Activated T-helper 17 cell treated with anti-CD3 and anti-CD28 coated beads, Interleukin-2, amount 50 U/mL, for 72 hours (primary cell): ENCODE measurements around the gene C1QTNF3. TPM values are rescaled to one million over a fixed set of nuclear protein-coding genes. Genes with fewer than 3 reads are reported as not detected.
A peak's percentile ranks its signal among the peaks of the same experiment; 100 is the strongest.
"Not testable (repeated sequence)": the region's sequence is repeated elsewhere in the genome, so short reads cannot be mapped to it uniquely, and the experiment has no call there.

ENCODE experiments used
- ATAC-seq: fragments of 150-1000 bp; cut with Tn5 transposase; replicated peaks from 2 replicates; pipeline ENCODE4 v1.10.0; 2021; ENCODE audit warnings: mild to moderate bottlenecking, moderate library complexity
- H3K27ac Mint-ChIP-seq: one replicate; pipeline ENCODE4 v1.8.0; 2022; ENCODE audit warnings: mixed read lengths
- H3K27me3 Mint-ChIP-seq: one replicate; pipeline ENCODE4 v1.8.0; 2022; ENCODE audit warnings: mixed read lengths
- H3K36me3 Mint-ChIP-seq: one replicate; pipeline ENCODE4 v1.8.0; 2022; ENCODE audit warnings: low read depth, mild to moderate bottlenecking, mixed read lengths
- H3K4me1 Mint-ChIP-seq: one replicate; pipeline ENCODE4 v1.8.0; 2022; ENCODE audit warnings: mixed read lengths
- H3K4me3 Mint-ChIP-seq: one replicate; pipeline ENCODE4 v1.8.0; 2022; ENCODE audit warnings: mild to moderate bottlenecking, mixed read lengths
- H3K9me3 Mint-ChIP-seq: one replicate; pipeline ENCODE4 v1.8.0; 2022; ENCODE audit warnings: mixed read lengths
- total RNA-seq, 2 donors: library from RNA; stranded (reverse); gene quantifications; one replicate each; pipeline ENCODE4 v1.2.3, GENCODE V29; 2022

Gene C1QTNF3
- total RNA-seq, 2 donors from 2014 or later, result 2.7 to 5.4 TPM

DNA sequence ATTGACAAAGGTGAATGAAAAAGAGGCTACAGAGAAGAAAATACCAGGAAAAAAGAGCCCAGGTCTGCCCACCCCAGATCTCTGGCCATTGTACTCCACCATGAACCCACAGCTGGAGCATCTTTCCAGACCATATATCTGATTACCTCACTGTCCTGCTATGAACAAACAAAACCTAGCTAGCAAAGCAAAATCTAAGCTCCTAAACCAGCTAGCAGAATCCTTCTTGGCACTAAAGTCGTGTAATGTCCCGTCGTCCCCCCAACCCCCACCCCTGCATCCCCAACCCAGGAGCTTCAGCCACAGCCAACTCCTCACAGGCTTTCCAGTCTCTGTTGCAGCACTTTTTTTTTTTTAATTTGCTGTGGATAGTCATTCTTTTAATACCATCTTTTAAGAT lies 2.5 kb downstream of the C1QTNF3 start:
- H3K9me3 Mint-ChIP-seq, result peaks cover 3% of the 10 kb centered on the region
- ATAC-seq, result no peak
- no peaks in the 10 kb centered on the region for H3K36me3 Mint-ChIP-seq
- H3K4me3 Mint-ChIP-seq, result no peak overlapping the region
- no peak overlapping the region for H3K27ac Mint-ChIP-seq
- H3K4me1 Mint-ChIP-seq, result peaks cover 4% of the 10 kb centered on the region
- H3K27me3 Mint-ChIP-seq, result no peaks in the 10 kb centered on the region

- peaks cover 3% of the 10 kb centered on the region for H3K9me3 Mint-ChIP-seq
- no peak overlapping the region for H3K4me3 Mint-ChIP-seq
- H3K36me3 Mint-ChIP-seq, result no peaks in the 10 kb centered on the region
- H3K27me3 Mint-ChIP-seq, result no peaks in the 10 kb centered on the region
- peaks cover 4% of the 10 kb centered on the region for H3K4me1 Mint-ChIP-seq
- no peak overlapping the region for H3K27ac Mint-ChIP-seq
- no peak for ATAC-seq
Observed at GRCh38 chr5:34039398-34040157, 3.4 kb downstream of the C1QTNF3 start.

DNA sequence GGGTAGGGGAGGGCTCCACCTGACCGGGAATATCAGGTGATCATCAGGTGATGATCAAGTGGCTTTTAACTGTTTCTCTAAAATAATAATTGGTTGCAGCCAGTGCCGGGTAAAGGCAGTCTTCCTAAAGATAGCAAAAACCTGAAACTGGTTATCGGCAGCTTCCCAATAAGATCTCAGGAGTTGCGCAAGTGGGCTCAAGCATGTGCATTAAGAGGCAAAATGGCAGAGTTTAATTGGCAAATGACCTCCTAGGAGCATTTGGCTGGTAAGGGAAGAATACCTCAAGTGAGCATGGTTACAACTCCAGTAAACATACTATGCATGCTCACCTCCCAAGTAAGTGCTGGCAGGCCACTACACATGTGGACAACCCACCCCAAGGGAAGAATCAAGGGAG lies 4.2 kb downstream of the C1QTNF3 start:
- Mint-ChIP-seq H3K27me3 (no peaks in the 10 kb centered on the region), H3K27ac (no peak overlapping the region), H3K4me1 (peaks cover 4% of the 10 kb centered on the region), H3K36me3 (no peaks in the 10 kb centered on the region), H3K9me3 (peaks cover 3% of the 10 kb centered on the region), H3K4me3 (no peak overlapping the region)
- no peak for ATAC-seq

DNA sequence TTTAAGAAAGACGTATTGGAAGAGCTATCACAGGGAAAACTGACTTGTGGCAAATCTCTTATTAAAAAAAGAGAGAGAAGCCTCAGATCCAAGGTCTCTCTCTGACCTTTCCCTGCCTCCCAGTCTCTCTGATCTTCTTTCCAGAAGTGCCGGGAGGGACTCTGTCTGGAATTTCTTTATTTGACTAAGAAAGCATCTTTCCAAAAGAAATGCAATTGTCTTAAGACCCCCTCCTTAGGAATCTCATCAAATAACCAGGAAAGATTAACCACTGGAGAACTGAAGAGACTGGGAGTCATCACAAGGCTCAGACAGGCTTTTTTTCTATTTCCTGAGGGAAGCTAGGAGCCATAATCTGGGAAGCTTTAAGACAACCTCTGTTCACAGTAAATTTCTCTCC lies 4.6 kb downstream of the C1QTNF3 start:
- Mint-ChIP-seq H3K4me1 (peaks cover 4% of the 10 kb centered on the region), H3K36me3 (peaks cover 2% of the 10 kb centered on the region), H3K9me3 (peaks cover 3% of the 10 kb centered on the region), H3K4me3 (no peak overlapping the region), H3K27me3 (no peaks in the 10 kb centered on the region), H3K27ac (no peak overlapping the region)
- no peak for ATAC-seq

DNA sequence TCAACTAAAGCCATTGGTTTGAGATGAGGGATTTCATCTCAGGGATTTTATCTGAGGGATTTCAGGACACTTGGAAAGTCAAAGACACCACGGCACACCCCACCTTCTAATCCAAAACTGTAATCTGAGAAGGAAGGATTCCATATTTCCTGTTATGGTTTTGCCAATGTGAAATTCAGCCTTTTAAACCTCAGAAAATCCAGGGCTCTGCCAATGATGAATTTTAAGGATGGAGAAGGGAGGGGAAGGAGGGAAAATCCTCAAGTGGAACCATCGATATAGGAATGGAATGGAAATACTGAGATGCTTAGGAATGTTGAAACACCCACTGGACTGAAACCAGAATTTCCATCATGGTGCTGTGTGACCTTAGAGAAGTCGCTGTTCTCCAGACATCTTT lies 5.3 kb downstream of the C1QTNF3 start:
- ATAC-seq, result no peak
- Mint-ChIP-seq H3K4me1 (peaks cover 4% of the 10 kb centered on the region), H3K4me3 (no peak overlapping the region), H3K36me3 (peaks cover 7% of the 10 kb centered on the region), H3K27ac (no peak overlapping the region), H3K9me3 (peaks cover 3% of the 10 kb centered on the region), H3K27me3 (no peaks in the 10 kb centered on the region)

DNA sequence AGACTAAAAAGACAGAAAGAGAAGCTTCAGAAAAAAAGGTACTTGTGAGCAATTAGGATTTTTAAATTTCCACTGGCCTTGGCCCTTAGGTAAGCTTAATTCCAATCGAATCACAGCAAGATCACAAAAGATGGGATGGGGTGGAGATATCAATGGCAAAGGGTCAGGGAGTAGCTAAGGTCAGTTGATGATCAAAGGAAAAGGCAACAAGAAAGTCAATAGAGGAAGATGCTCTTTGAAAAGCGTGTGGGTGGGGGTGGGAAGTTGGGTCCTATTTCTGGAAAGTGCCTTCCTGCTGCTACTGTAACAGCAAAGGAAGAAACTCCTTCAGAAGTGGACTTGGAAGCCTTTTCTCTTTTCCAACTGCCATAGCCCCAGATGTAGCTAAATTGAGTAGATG lies 7.3 kb downstream of the C1QTNF3 start:
- peaks cover 10% of the 10 kb centered on the region for H3K36me3 Mint-ChIP-seq
- peaks cover 4% of the 10 kb centered on the region for H3K4me1 Mint-ChIP-seq
- H3K27me3 Mint-ChIP-seq, result no peaks in the 10 kb centered on the region
- peaks cover 3% of the 10 kb centered on the region for H3K9me3 Mint-ChIP-seq
- no peak for ATAC-seq
- H3K4me3 Mint-ChIP-seq, result no peak overlapping the region
- no peak overlapping the region for H3K27ac Mint-ChIP-seq

DNA sequence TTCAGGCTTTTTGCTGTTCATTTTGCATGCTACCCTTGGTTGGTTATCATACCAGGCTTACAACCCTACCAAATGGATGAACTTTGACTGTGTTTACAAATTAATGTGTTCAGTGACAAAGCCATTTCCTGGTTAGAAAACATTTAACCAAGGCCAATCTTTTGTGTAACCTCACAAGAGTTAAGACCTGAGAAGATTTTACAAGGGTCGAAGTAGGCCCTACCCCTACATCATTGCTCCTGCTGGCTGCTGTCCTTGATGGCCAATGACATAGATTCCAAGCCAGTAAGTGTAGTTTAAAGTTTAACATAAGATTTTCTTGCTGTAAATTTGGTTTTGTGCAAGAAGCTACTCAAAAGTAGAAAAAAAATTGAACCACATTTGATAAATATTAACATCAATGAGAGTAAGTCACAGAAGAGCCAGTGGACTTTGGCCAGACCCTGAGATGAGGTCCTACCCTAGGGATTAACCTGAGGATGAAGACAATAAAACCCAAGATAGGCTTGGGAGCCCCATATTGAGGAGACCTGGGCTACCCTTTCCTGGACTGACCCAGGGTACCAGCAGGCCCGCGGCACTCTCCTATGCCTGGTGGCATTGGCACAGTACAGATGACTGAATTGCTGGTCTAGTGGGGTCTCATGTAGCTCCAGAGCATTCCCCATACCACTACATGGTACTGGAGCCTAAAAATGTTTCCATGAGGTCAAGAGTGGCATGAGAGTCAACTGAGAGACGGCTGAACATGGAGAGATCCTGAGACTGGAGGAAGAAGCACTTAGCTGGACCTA lies 8.3 kb downstream of the C1QTNF3 start:
- H3K36me3 Mint-ChIP-seq, result peaks cover 11% of the 10 kb centered on the region
- H3K27ac Mint-ChIP-seq, result no peak overlapping the region
- H3K4me3 Mint-ChIP-seq, result no peak overlapping the region
- H3K9me3 Mint-ChIP-seq, result peaks cover 3% of the 10 kb centered on the region
- H3K27me3 Mint-ChIP-seq, result no peaks in the 10 kb centered on the region
- ATAC-seq, result no peak
- peaks cover 4% of the 10 kb centered on the region for H3K4me1 Mint-ChIP-seq

DNA sequence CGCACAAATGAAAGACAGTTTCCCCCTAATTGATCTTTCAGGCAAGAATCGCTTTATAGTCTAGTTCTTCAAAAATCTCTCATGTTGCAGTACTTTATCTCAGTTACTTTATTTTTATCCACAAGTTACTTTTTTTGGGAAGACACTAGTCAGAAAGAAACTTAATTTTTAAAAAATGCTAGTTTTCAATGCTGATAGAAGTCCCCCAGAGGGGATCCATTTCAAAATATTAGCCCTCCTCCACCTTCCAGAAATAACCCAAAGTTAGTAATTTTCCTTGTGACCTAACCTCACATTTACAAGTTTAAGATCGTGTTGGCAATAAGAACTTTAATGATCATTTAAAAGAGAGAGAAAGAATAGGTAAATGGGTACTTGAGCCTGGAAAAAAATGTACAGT lies 11.0 kb downstream of the C1QTNF3 start:
- Mint-ChIP-seq H3K36me3 (peaks cover 21% of the 10 kb centered on the region), H3K4me1 (no peaks in the 10 kb centered on the region), H3K27me3 (no peaks in the 10 kb centered on the region), H3K9me3 (no peaks in the 10 kb centered on the region), H3K4me3 (no peak overlapping the region), H3K27ac (no peak overlapping the region)
- ATAC-seq, result no peak

DNA sequence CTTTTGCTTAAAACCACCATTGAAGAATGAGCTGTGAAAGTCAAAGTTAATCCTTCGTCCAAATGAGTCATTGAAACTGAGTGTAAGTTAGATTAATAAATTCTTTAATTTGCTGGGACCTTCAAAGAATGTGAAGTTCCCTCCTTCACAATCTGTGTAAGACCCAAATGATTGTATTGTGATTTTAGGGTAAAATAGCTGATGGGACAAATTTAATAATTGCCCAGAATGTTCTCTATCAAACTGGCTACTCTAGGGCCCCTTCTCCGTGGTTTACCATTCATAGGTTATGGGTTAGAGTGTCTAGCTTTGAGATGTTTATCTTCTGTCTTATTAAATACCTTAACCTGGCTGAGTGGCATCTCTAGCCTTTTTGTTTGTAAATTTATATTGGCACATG lies 11.9 kb downstream of the C1QTNF3 start:
- Mint-ChIP-seq H3K9me3 (no peaks in the 10 kb centered on the region), H3K4me3 (no peak overlapping the region), H3K27ac (no peak overlapping the region), H3K27me3 (no peaks in the 10 kb centered on the region), H3K36me3 (peaks cover 26% of the 10 kb centered on the region), H3K4me1 (no peaks in the 10 kb centered on the region)
- no peak for ATAC-seq

DNA sequence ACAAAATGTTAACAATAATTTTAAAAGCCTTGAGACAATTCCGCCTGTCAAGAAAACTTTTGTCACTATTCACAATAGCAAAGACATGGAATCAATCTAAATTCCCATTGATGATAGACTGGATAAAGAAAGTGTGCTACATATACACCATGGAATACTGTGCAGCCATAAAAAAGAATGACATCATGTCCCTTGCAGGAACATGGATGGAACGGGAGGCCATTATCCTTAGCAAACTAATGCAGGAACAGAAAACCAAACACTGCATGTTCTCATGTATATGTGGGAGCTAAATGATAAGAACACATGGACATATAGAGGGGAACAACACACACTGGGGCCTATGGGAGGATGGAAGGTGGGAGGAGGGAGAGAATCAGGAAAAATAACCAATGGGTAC lies 12.4 kb downstream of the C1QTNF3 start:
- not testable (repeated sequence) for H3K27ac Mint-ChIP-seq, H3K4me3 Mint-ChIP-seq, H3K4me1 Mint-ChIP-seq, H3K27me3 Mint-ChIP-seq, H3K9me3 Mint-ChIP-seq, ATAC-seq
- peaks cover 32% of the 10 kb centered on the region for H3K36me3 Mint-ChIP-seq

DNA sequence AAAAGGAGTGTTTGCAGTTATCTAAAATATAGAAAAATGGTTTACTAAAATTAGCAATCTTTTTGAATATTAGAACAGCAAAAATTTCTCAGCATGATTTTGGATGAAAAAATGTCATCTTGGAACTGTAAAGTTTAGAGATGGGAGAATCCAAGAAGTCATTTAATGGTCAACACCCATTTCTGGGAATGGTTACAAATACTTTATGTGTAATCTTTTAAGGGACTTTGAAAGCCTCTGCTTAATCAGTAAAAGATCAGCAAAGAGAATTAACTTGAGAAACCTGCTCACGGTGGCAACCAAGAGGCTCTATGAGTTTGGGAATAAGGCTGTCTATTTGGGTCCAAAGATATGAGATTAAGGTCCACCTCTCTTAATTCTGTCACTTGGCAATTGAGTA lies 13.0 kb downstream of the C1QTNF3 start:
- Mint-ChIP-seq H3K36me3 (peaks cover 34% of the 10 kb centered on the region), H3K9me3 (no peaks in the 10 kb centered on the region), H3K4me3 (no peak overlapping the region), H3K4me1 (no peaks in the 10 kb centered on the region), H3K27ac (no peak overlapping the region), H3K27me3 (no peaks in the 10 kb centered on the region)
- no peak for ATAC-seq

DNA sequence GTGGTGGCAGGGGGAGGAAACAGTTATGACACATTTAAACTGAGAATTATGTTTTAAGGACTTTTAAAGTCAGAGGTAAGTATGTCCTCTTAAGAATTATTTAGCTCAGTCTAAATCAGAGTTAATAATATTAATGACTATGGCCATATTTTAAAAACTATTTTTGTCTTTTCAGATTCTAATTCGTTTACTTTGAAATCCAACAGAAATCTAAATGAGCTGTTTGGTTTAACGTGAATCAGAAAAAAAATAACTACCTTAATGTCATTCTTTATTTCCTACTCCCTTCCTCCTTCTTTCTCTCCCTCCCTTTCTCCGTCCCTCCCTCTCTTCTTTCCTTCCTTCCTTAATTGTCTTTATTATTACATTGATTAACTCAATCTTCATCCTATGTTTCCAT lies 14.7 kb downstream of the C1QTNF3 start:
- no peak overlapping the region for H3K4me3 Mint-ChIP-seq
- ATAC-seq, result no peak
- no peak overlapping the region for H3K27ac Mint-ChIP-seq
- H3K9me3 Mint-ChIP-seq, result no peaks in the 10 kb centered on the region
- no peaks in the 10 kb centered on the region for H3K27me3 Mint-ChIP-seq
- H3K4me1 Mint-ChIP-seq, result no peaks in the 10 kb centered on the region
- peaks cover 31% of the 10 kb centered on the region for H3K36me3 Mint-ChIP-seq

DNA sequence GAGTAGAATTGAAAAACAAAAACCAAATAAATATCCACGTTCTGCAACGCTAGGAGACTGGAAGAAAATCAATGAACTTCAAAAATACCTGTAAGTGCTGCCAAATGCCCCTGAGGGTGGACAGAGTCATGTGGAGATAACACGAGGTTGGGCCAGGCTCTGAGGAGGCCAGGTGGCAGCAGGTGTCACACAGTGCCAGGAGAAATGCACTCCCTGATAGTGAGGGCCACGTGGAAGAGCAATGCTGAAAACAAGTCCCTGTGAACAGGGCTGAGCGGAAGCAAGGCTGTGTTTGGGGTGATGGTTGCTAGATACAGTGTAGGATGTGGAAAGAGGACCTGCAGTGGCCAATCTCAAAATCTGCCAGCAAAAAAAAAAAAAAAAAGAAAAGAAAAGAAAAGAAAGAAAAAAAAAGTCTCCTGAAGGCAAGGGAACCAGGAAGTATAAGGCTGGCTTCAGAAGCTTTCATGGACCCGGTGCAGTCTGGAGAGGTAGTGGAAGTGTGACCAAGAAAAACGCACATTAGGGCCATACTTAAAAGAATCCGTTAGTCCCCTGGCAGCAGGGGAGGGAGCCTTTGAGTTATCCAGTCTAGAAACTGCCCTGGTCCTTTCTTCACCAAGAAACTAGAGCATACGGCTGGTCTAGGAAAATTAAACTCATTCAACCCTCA lies 16.8 kb downstream of the C1QTNF3 start:
- peaks cover 31% of the 10 kb centered on the region for H3K36me3 Mint-ChIP-seq
- no peak overlapping the region for H3K4me3 Mint-ChIP-seq
- no peak overlapping the region for H3K27ac Mint-ChIP-seq
- ATAC-seq, result no peak
- H3K27me3 Mint-ChIP-seq, result no peaks in the 10 kb centered on the region
- H3K4me1 Mint-ChIP-seq, result peaks cover 13% of the 10 kb centered on the region
- no peaks in the 10 kb centered on the region for H3K9me3 Mint-ChIP-seq

DNA sequence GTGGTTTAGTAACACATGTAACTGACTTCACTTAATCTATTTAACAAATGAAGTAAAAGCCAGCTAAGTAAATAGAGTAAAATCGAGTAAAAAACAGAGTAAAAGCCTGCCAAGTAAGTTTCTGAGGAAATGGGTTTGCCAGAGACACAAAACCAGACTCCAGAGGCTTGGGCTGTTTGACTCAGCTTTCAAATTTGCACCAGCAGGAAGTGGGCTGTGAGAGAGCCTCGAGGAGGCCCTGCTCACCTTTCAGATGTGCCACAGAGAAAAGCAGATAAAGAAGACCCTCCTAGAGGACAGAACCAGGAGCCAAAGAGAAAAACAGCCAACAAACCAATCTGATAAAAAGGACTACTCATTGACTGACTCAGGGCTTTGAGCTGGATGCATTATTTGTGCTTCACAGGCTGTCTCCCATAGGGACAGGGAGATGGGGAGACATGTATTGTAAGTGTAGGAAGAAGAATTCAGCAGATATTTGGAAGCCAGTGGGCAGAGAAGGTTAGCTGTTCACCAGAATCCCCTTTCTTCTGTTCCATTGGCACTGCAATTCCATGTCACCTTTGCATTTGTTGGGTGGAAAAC lies 20.8 kb downstream of the C1QTNF3 start:
- peaks cover 34% of the 10 kb centered on the region for H3K36me3 Mint-ChIP-seq
- H3K27me3 Mint-ChIP-seq, result no peaks in the 10 kb centered on the region
- ATAC-seq, result peak; percentile 98
- H3K9me3 Mint-ChIP-seq, result no peaks in the 10 kb centered on the region
- H3K4me1 Mint-ChIP-seq, result peaks cover 17% of the 10 kb centered on the region
- peak overlapping the region; percentile 86 for H3K27ac Mint-ChIP-seq
- H3K4me3 Mint-ChIP-seq, result peak overlapping the region; percentile 45
